HuH-7 (cell line): ENCODE results near the gene IGFL2.
"Not testable (repeated sequence)": the region's sequence is repeated elsewhere in the genome, so short reads cannot be mapped to it uniquely, and the experiment has no call there.

Experiments used
- DNase-seq: peaks from one replicate; pipeline ENCODE4 v3.0.0; 2011; ENCODE audit warnings: low spot score

Gene IGFL2

GRCh38 chr19:46147791-46148288 is at the start of gene IGFL2:
TSS of gene IGFL2 (plus strand) at chr19:46148238. CDS start at chr19:46148279, 41 bp downstream.
- DNase-seq, result no peak

GRCh38 chr19:46100344-46100743 is 47.7 kb upstream of the IGFL2 start:
- DNase-seq, result no peak

- no peak for DNase-seq
Observed at GRCh38 chr19:46101293-46101692, 46.7 kb upstream of the IGFL2 start.

GRCh38 chr19:46102333-46102732 is 45.7 kb upstream of the IGFL2 start:
- DNase-seq, result not testable (repeated sequence)

GRCh38 chr19:46107371-46107770 is 40.7 kb upstream of the IGFL2 start:
- DNase-seq, result no peak

GRCh38 chr19:46109876-46110275 is 38.2 kb upstream of the IGFL2 start:
- DNase-seq, result no peak

GRCh38 chr19:46111376-46111775 is 36.7 kb upstream of the IGFL2 start:
- no peak for DNase-seq

- DNase-seq, result no peak
Observed at GRCh38 chr19:46112527-46112926, 35.5 kb upstream of the IGFL2 start.

- DNase-seq, result no peak
Observed at GRCh38 chr19:46113726-46114125, 34.3 kb upstream of the IGFL2 start.

GRCh38 chr19:46115396-46116106 is 32.5 kb upstream of the IGFL2 start:
- no peak for DNase-seq

GRCh38 chr19:46116121-46116520 is 31.9 kb upstream of the IGFL2 start:
- DNase-seq, result no peak

GRCh38 chr19:46118136-46118535 is 29.9 kb upstream of the IGFL2 start:
- no peak for DNase-seq

- no peak for DNase-seq
Observed at GRCh38 chr19:46124638-46125115, 23.4 kb upstream of the IGFL2 start, which contains the start of gene IGFL3. TSS of gene IGFL3 (minus strand) at chr19:46124688. CDS start at chr19:46124649, 39 bp downstream.

GRCh38 chr19:46125447-46125846 is 22.6 kb upstream of the IGFL2 start:
- no peak for DNase-seq

- DNase-seq, result no peak
Observed at GRCh38 chr19:46126086-46126580, 21.9 kb upstream of the IGFL2 start.

- no peak for DNase-seq
Observed at GRCh38 chr19:46131485-46132143, 16.4 kb upstream of the IGFL2 start.

GRCh38 chr19:46132508-46133100 is 15.4 kb upstream of the IGFL2 start:
- DNase-seq, result no peak

- no peak for DNase-seq
Observed at GRCh38 chr19:46133101-46133627, 14.9 kb upstream of the IGFL2 start.

- DNase-seq, result no peak
Observed at GRCh38 chr19:46133777-46134241, 14.2 kb upstream of the IGFL2 start.

- DNase-seq, result no peak
Observed at GRCh38 chr19:46134527-46134926, 13.5 kb upstream of the IGFL2 start.

- DNase-seq, result no peak
Observed at GRCh38 chr19:46137915-46138473, 10.0 kb upstream of the IGFL2 start.

GRCh38 chr19:46141421-46141820 is 6.6 kb upstream of the IGFL2 start:
- DNase-seq, result no peak
